Measurements from ENCODE around the gene CAPN12.

Gene CAPN12

DNA sequence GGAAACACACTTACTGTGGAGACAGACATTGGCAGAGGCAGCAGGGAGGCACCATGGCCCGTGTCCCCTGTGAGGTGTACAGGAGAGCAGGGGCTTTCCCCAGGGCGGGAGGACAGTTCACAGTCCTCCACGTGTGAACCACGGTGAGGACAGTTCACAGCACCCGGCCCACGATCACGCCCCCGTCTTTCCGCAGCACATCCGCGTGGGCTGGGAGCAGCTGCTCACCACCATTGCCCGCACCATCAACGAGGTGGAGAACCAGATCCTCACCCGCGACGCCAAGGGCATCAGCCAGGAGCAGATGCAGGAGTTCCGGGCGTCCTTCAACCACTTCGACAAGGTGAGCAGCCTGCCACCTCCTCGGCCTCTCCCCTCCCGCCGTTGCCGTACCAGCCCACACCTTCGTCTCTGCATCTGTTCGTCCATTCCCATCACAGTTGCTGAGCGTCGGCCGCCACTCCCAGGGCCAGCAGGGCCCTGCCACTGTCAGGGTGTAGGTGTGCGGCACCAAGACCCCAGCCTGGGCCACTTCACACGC, 17.4 kb downstream of the CAPN12 start:
- TF ChIP-seq, protein P1, sequence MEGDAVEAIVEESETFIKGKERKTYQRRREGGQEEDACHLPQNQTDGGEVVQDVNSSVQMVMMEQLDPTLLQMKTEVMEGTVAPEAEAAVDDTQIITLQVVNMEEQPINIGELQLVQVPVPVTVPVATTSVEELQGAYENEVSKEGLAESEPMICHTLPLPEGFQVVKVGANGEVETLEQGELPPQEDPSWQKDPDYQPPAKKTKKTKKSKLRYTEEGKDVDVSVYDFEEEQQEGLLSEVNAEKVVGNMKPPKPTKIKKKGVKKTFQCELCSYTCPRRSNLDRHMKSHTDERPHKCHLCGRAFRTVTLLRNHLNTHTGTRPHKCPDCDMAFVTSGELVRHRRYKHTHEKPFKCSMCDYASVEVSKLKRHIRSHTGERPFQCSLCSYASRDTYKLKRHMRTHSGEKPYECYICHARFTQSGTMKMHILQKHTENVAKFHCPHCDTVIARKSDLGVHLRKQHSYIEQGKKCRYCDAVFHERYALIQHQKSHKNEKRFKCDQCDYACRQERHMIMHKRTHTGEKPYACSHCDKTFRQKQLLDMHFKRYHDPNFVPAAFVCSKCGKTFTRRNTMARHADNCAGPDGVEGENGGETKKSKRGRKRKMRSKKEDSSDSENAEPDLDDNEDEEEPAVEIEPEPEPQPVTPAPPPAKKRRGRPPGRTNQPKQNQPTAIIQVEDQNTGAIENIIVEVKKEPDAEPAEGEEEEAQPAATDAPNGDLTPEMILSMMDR (IDR thresholded peaks at IDR 0.05; ENCODE audit: insufficient read depth, low read depth, low read length, missing control alignments) = no peak
- DNase-seq (ENCODE audit: low read depth) = no peak
- no peak overlapping the region for H3K4me3 ChIP-seq (ENCODE audit: low read depth, low read length)

DNA sequence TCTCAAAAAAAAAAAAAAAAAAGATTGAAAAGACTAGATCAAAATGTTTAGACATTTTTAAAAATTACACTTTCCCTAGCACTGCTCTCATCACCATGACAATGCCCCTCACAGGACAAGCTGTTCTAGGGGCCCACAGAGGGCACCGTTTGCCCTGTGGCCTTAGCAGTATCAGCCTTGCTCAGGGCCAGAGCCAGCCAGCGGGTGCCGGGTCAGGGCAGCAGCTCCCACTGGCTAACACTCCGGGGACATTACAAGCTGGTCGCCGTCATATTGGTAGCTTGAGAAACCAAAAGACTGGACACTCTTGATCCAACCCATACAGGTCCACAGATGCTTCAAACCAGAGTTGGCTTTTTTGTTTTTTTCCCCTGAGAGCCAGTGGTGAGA, 18.0 kb downstream of the CAPN12 start:
- TF ChIP-seq, protein P1 (IDR thresholded peaks at IDR 0.05; ENCODE audit: insufficient read depth, low read depth, low read length, missing control alignments) = no peak
- H3K4me3 ChIP-seq (ENCODE audit: low read depth, low read length) = no peak overlapping the region
- no peak for DNase-seq (ENCODE audit: low read depth)

DNA sequence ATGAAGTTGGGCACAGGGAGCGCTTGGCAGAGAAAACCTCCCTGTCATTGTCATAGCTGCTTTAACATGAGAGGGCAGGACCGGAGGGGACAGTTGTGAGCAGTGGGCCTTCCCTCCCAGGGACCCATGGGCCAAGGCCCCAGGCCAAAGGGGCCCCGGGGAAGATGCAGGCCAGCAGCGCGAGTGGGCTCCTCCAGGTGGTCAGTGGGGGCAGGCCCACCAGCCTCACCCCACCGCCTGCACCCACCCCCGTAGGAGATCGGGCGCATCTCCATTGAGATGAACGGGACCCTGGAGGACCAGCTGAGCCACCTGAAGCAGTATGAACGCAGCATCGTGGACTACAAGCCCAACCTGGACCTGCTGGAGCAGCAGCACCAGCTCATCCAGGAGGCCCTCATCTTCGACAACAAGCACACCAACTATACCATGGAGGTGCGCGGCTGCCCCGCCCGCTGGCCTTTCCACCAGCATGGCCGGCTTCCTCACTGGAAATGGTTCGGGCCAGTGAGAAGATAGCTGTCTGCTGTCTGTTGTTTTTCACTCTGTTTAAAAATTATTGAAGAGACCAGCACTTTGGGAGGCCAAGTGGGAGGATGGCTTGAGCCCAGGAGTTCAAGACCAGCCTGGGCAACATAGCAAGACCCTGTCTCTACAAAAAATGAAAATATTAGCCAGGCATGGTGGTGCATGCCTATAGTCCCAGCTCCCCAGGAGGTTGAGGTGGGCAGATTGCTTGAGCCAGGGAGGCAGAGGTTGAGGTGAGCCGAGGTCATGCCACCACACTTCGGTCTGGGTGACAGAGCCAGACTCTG, 18.6 kb downstream of the CAPN12 start:
- no peak for DNase-seq (ENCODE audit: low read depth)
- no peak overlapping the region for H3K4me3 ChIP-seq (ENCODE audit: low read depth, low read length)
- TF ChIP-seq, protein P1 (IDR thresholded peaks at IDR 0.05; ENCODE audit: insufficient read depth, low read depth, low read length, missing control alignments) = no peak

DNA sequence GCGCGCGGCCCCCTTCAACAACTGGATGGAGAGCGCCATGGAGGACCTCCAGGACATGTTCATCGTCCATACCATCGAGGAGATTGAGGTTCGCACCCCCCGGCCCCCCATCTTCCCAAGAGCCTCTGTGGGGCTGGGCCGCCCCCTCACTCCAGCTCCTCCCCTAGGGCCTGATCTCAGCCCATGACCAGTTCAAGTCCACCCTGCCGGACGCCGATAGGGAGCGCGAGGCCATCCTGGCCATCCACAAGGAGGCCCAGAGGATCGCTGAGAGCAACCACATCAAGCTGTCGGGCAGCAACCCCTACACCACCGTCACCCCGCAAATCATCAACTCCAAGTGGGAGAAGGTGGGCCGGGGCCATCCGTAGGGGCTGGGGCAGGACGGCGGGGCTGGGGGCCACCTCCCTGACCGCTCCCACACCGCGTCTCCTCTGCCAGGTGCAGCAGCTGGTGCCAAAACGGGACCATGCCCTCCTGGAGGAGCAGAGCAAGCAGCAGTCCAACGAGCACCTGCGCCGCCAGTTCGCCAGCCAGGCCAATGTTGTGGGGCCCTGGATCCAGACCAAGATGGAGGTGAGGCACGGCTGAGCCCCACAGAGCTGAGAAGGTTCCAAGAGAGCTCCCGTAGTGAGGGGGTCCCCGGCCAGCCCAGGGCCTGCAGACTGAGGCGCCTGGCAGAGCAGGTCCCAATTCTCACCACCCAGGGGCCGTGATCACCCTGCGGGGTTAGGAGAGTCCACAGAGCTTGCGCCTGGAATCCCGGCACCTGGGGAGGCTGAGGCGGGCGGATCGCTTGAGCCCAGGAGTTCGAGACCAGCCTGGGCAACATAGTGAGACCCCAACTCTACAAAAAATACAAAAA, 20.1 kb downstream of the CAPN12 start:
- no peak for DNase-seq (ENCODE audit: low read depth)
- TF ChIP-seq, protein P1 (IDR thresholded peaks at IDR 0.05; ENCODE audit: insufficient read depth, low read depth, low read length, missing control alignments) = no peak
- no peak overlapping the region for H3K4me3 ChIP-seq (ENCODE audit: low read depth, low read length)

DNA sequence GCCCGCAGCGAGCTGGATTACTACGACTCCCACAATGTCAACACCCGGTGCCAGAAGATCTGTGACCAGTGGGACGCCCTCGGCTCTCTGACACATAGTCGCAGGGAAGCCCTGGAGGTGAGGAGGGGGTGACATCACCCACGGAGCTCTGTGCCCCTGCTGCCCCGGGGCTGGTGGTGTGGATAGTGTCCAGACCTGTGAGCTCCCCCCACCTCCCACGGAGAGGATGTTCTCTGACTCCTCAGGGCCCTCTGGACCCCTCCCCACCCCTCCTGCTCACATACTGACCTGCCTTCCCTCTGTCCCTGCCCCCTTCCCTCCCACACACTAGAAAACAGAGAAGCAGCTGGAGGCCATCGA, 20.7 kb downstream of the CAPN12 start:
- TF ChIP-seq, protein P1 (IDR thresholded peaks at IDR 0.05; ENCODE audit: insufficient read depth, low read depth, low read length, missing control alignments) = no peak
- DNase-seq (ENCODE audit: low read depth) = no peak
- H3K4me3 ChIP-seq (ENCODE audit: low read depth, low read length) = no peak overlapping the region

- DNase-seq (ENCODE audit: low read depth) = no peak
- no peak overlapping the region for H3K4me3 ChIP-seq (ENCODE audit: low read depth, low read length)
- TF ChIP-seq, protein P1 (IDR thresholded peaks at IDR 0.05; ENCODE audit: insufficient read depth, low read depth, low read length, missing control alignments) = no peak
Measured at GRCh38 chr19:38722947-38723605, 21.2 kb downstream of the CAPN12 start.
